ENCODE results near the gene BTG1.

The BTG1 gene

GRCh38 chr12:92147491-92147890, 1.8 kb upstream of the BTG1 start:
- H3K36me3 ChIP-seq (ENCODE audit: insufficient read depth, low read length): peaks cover 17% of the 10 kb centered on the region
- H3K27me3 ChIP-seq (ENCODE audit: control insufficient read depth, insufficient read depth, low read length): no peaks in the 10 kb centered on the region
- peak overlapping the region; percentile 96 for H3K4me2 ChIP-seq (ENCODE audit: low read length)
- H3K4me3 ChIP-seq (ENCODE audit: low read length): no peak overlapping the region
- H3K9ac ChIP-seq (ENCODE audit: low read depth, low read length): peak overlapping the region; percentile 84
- H3K9me3 ChIP-seq (replicated peaks; ENCODE audit: low read length): no peaks in the 10 kb centered on the region
- H3K4me1 ChIP-seq (ENCODE audit: control insufficient read depth, insufficient read depth, low read length): peaks cover 11% of the 10 kb centered on the region

GRCh38 chr12:92146497-92147224, 1.0 kb upstream of the BTG1 start:
- Histone ChIP-seq H3K4me1 (ENCODE audit: control insufficient read depth, insufficient read depth, low read length) (peaks cover 11% of the 10 kb centered on the region), H3K9ac (ENCODE audit: low read depth, low read length) (peak overlapping the region; percentile 84), H3K4me3 (ENCODE audit: low read length) (peak overlapping the region; percentile 94), H3K27me3 (ENCODE audit: control insufficient read depth, insufficient read depth, low read length) (no peaks in the 10 kb centered on the region), H3K9me3 (replicated peaks; ENCODE audit: low read length) (no peaks in the 10 kb centered on the region), H3K4me2 (ENCODE audit: low read length) (peak overlapping the region; percentile 96), H3K36me3 (ENCODE audit: insufficient read depth, low read length) (peaks cover 26% of the 10 kb centered on the region)

GRCh38 chr12:92145481-92145730, 240 bp downstream of the BTG1 start:
- H3K4me3 ChIP-seq (ENCODE audit: low read length): peak overlapping the region; percentile 92
- peaks cover 11% of the 10 kb centered on the region for H3K4me1 ChIP-seq (ENCODE audit: control insufficient read depth, insufficient read depth, low read length)
- peak overlapping the region; percentile 96 for H3K9ac ChIP-seq (ENCODE audit: low read depth, low read length)
- peaks cover 33% of the 10 kb centered on the region for H3K36me3 ChIP-seq (ENCODE audit: insufficient read depth, low read length)
- H3K9me3 ChIP-seq (replicated peaks; ENCODE audit: low read length): no peaks in the 10 kb centered on the region
- peak overlapping the region; percentile 83 for H3K4me2 ChIP-seq (ENCODE audit: low read length)
- H3K27me3 ChIP-seq (ENCODE audit: control insufficient read depth, insufficient read depth, low read length): no peaks in the 10 kb centered on the region

GRCh38 chr12:92144631-92145480, 790 bp downstream of the BTG1 start:
- Histone ChIP-seq H3K9ac (ENCODE audit: low read depth, low read length) (peak overlapping the region; percentile 96), H3K27me3 (ENCODE audit: control insufficient read depth, insufficient read depth, low read length) (no peaks in the 10 kb centered on the region), H3K4me2 (ENCODE audit: low read length) (peak overlapping the region; percentile 83), H3K9me3 (replicated peaks; ENCODE audit: low read length) (no peaks in the 10 kb centered on the region), H3K4me1 (ENCODE audit: control insufficient read depth, insufficient read depth, low read length) (peaks cover 15% of the 10 kb centered on the region), H3K36me3 (ENCODE audit: insufficient read depth, low read length) (peaks cover 33% of the 10 kb centered on the region), H3K4me3 (ENCODE audit: low read length) (peak overlapping the region; percentile 92)

DNA sequence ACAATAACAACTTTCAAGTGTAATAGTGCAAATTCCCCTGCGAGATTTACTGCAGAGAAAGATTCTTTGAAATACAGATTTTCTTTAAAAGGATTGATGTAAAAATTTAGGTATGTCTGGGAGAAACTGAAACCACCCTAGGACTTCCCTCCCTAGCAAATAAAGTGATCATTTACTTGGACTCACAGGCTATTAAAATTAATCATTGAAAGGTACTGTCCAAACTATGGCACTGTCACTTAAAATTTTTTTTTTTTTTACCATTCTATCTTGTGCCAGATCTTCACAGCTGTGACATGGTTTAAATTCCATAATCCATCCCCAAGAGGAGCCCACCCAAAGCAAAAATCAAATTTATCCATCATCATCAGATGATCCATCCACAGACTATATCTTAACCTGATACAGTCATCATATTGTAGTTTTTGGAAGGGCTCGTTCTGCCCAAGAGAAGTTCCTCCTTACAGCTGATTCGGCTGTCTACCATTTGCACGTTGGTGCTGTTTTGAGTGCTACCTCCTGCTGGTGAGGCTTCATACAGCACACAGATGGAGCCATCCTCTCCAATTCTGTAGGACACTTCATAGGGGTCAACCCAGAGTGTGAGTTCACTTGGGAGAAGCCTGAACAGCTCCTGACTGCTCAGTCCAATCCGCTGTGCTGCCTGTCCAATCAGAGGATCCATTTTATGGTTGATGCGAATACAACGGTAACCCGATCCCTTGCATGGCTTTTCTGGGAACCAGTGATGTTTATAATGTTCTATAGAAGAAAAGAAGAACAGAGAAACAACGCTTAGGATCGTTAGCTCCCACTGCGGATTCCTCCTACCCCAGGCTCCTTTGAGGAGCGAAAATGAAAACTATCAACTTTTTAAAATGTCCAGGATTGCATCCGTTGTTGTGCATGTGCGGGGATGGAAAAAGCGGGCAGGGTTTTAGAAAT, 1.7 kb downstream of the BTG1 start:
- Histone ChIP-seq H3K9ac (ENCODE audit: low read depth, low read length) (peak overlapping the region; percentile 96), H3K9me3 (replicated peaks; ENCODE audit: low read length) (no peaks in the 10 kb centered on the region), H3K36me3 (ENCODE audit: insufficient read depth, low read length) (peaks cover 33% of the 10 kb centered on the region), H3K4me2 (ENCODE audit: low read length) (peak overlapping the region; percentile 83), H3K4me1 (ENCODE audit: control insufficient read depth, insufficient read depth, low read length) (peaks cover 24% of the 10 kb centered on the region), H3K4me3 (ENCODE audit: low read length) (peak overlapping the region; percentile 92), H3K27me3 (ENCODE audit: control insufficient read depth, insufficient read depth, low read length) (no peaks in the 10 kb centered on the region)

DNA sequence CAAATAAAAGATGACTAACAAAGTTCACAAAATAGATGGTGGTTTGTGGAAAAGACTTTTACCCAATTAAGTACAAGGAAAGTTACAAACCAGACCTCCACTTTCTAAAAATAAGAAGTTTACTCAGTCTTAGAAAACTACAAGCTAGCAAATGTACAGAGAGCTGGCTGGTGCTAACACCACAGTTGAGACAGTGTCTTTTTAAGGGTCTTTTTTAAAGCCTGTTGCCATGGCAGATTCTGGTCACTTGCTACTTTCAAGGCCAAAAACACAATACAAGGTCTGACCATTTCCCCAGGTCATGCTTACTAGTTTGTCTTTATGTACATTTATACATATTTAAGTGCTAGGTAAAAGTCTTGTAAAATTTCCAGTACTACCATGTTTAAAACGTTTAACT, 2.4 kb downstream of the BTG1 start:
- Histone ChIP-seq H3K27me3 (ENCODE audit: control insufficient read depth, insufficient read depth, low read length) (no peaks in the 10 kb centered on the region), H3K4me2 (ENCODE audit: low read length) (peak overlapping the region; percentile 83), H3K9me3 (replicated peaks; ENCODE audit: low read length) (no peaks in the 10 kb centered on the region), H3K36me3 (ENCODE audit: insufficient read depth, low read length) (peaks cover 33% of the 10 kb centered on the region), H3K9ac (ENCODE audit: low read depth, low read length) (peak overlapping the region; percentile 96), H3K4me3 (ENCODE audit: low read length) (peak overlapping the region; percentile 92), H3K4me1 (ENCODE audit: control insufficient read depth, insufficient read depth, low read length) (peaks cover 30% of the 10 kb centered on the region)

- Histone ChIP-seq H3K4me2 (ENCODE audit: low read length) (peak overlapping the region; percentile 83), H3K27me3 (ENCODE audit: control insufficient read depth, insufficient read depth, low read length) (no peaks in the 10 kb centered on the region), H3K4me3 (ENCODE audit: low read length) (peak overlapping the region; percentile 92), H3K9me3 (replicated peaks; ENCODE audit: low read length) (no peaks in the 10 kb centered on the region), H3K4me1 (ENCODE audit: control insufficient read depth, insufficient read depth, low read length) (peaks cover 34% of the 10 kb centered on the region), H3K36me3 (ENCODE audit: insufficient read depth, low read length) (peaks cover 33% of the 10 kb centered on the region), H3K9ac (ENCODE audit: low read depth, low read length) (peak overlapping the region; percentile 96)
Observed at GRCh38 chr12:92142251-92142926, 3.3 kb downstream of the BTG1 start.

- Histone ChIP-seq H3K4me1 (ENCODE audit: control insufficient read depth, insufficient read depth, low read length) (peaks cover 33% of the 10 kb centered on the region), H3K4me3 (ENCODE audit: low read length) (peak overlapping the region; percentile 92), H3K36me3 (ENCODE audit: insufficient read depth, low read length) (peaks cover 33% of the 10 kb centered on the region), H3K9ac (ENCODE audit: low read depth, low read length) (peak overlapping the region; percentile 96), H3K27me3 (ENCODE audit: control insufficient read depth, insufficient read depth, low read length) (no peaks in the 10 kb centered on the region), H3K4me2 (ENCODE audit: low read length) (peak overlapping the region; percentile 83), H3K9me3 (replicated peaks; ENCODE audit: low read length) (no peaks in the 10 kb centered on the region)
Observed at GRCh38 chr12:92141591-92142121, 4.0 kb downstream of the BTG1 start.

- Histone ChIP-seq H3K4me2 (ENCODE audit: low read length) (peak overlapping the region; percentile 83), H3K36me3 (ENCODE audit: insufficient read depth, low read length) (peaks cover 33% of the 10 kb centered on the region), H3K9me3 (replicated peaks; ENCODE audit: low read length) (no peaks in the 10 kb centered on the region), H3K4me3 (ENCODE audit: low read length) (peak overlapping the region; percentile 92), H3K9ac (ENCODE audit: low read depth, low read length) (peak overlapping the region; percentile 96), H3K4me1 (ENCODE audit: control insufficient read depth, insufficient read depth, low read length) (peaks cover 40% of the 10 kb centered on the region), H3K27me3 (ENCODE audit: control insufficient read depth, insufficient read depth, low read length) (no peaks in the 10 kb centered on the region)
Observed at GRCh38 chr12:92140896-92141536, 4.6 kb downstream of the BTG1 start.

- Histone ChIP-seq H3K9me3 (replicated peaks; ENCODE audit: low read length) (no peaks in the 10 kb centered on the region), H3K4me3 (ENCODE audit: low read length) (peak overlapping the region; percentile 92), H3K36me3 (ENCODE audit: insufficient read depth, low read length) (peaks cover 33% of the 10 kb centered on the region), H3K9ac (ENCODE audit: low read depth, low read length) (peak overlapping the region; percentile 96), H3K4me2 (ENCODE audit: low read length) (peak overlapping the region; percentile 83), H3K27me3 (ENCODE audit: control insufficient read depth, insufficient read depth, low read length) (no peaks in the 10 kb centered on the region), H3K4me1 (ENCODE audit: control insufficient read depth, insufficient read depth, low read length) (peaks cover 48% of the 10 kb centered on the region)
Observed at GRCh38 chr12:92140156-92140555, 5.5 kb downstream of the BTG1 start.
